ENCODE data around the gene EXO5. TPM values are rescaled to one million over a fixed set of nuclear protein-coding genes. Genes with fewer than 3 reads are reported as not detected.

Gene EXO5, protein sequence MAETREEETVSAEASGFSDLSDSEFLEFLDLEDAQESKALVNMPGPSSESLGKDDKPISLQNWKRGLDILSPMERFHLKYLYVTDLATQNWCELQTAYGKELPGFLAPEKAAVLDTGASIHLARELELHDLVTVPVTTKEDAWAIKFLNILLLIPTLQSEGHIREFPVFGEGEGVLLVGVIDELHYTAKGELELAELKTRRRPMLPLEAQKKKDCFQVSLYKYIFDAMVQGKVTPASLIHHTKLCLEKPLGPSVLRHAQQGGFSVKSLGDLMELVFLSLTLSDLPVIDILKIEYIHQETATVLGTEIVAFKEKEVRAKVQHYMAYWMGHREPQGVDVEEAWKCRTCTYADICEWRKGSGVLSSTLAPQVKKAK
- total RNA-seq (2022; extraction: Qiagen RNA extraction; ENCODE audit: low read depth), result 3.1 to 4.8 TPM (median 4.5 TPM) in 5 replicates

DNA sequence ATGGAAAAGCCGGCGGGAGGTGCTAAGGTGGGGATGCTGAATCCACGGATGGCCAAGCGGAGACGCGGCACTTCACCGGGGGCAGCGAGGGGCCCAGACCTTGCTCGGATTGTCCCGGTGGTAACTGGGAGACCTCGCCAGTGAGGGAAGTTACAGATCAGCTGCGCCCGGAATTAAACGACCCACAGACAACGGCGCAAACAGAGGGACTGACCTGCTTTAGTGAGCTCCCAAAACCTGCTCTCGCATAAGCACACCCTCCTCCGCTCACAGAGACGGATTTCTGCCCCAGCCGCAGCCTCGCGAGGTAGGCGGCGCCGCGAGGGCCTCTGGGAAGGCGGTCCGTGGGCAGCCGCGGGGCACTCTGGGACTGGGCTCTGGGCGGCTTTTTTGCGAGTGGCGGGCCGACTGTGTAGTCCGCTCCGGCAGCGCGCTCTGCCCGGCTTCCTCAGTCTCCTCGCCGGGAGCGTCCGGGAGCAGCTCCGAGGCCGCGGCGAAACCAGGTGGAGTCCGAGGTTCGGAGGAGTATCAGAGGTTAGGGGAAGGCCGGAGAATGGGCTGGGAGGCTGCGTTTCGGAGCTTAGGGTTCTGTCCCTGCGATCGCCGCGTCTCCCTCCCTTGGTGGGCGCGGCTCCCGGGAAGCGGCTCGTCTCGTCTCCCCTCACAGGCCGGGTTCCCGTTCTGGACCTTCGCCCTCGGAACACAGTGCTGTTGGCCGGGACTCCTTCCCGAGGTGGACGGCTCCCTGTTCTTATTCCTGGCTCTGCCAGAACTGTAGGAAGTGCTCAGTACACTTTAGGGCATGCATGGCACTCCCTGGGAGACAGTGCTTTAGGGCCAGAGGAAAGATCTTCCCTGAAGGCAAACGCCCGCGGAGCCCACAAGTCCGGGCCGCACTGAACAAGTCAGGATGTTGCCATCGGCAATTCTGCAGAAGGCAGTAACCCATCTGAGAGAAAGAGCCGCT lies at the start of gene EXO5:
Gene EXO5 (plus strand): TSS at position 393 of the 967 bp plus-strand sequence. CDS start 5,778 bp downstream, outside the sequence.

DNA sequence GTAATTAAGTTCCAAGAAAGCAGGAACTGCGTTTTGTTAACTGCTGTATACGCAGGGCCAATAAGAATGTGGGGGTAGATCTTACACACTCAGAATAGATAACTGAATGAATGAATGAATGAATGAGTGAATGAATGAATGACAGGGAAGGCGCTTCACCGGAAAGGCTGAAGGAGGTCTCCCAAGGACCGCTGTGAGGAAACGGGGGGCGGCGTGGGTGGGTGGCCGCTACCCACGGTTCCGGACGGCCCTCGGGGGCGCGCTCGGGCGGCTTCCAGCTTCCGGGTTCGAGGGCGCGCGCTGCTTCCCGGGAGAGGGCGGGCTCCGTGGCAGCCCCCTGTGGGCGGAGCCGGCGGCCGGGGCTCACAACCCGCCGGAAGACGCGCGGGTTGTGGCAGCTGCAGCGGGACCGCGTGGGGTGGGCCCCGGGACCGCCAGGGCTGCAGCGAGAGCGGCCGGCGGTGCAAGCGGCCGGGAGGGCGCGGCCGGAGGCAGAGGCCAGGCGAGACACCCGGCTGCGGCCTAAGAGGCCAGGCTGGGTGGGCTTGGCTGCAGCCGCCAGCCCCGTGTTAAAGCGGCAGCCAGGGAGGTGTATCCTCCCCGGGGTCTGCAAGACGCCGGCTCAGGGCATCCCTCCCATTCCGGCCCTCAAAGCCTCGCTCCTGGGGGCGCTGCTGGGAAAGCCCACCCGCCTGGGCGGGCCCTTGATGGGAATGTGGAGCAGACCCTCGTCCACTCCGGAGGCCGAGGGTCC lies 31.5 kb upstream of the EXO5 start, which contains the start of gene ZFP69:
Gene ZFP69 (plus strand): TSS at position 367 of the 754 bp plus-strand sequence. CDS start 2,072 bp downstream, outside the sequence.

DNA sequence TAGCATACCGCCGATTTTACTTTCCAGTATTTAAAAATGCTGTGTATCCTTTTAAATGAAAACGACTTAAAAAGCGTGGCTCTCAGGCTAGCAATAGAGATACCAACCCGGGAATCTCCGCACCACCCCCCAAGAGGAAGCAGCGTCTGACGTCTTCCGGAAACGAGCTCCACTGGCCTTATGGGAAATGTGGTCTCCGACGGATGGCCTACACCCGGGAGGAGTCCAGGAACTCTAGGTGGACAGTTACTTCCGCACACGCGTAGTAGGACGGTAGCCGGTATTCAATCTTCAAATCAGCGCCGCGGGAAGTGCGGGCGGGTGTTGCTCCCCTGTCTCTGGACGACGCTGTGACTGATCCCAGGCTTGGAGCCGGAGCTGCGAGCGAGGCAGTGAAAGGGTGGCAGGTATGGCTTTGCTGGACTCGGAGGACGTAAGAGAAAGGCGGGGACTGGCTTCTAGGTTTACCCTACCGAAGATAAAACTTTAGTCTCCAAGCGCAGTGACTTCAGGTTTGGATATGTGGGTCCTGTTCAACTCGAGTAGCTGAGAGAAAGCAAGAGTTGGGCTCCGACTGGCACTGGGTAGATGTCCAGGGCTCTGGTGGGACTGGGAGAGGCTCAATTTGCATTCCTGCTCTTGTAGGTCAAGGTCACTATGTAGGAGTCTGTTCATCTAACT lies 23.0 kb downstream of the EXO5 start, which contains the start of gene ZNF684:
Gene ZNF684 (plus strand): TSS at position 257 of the 681 bp plus-strand sequence. CDS start 1,530 bp downstream, outside the sequence.

Other genes with a start within 250 kb of the EXO5 start
- gene COL9A2, start 191.5 kb upstream of the EXO5 start, total RNA-seq (2022; extraction: Qiagen RNA extraction; ENCODE audit: low read depth), result 0.14 to 0.49 TPM (median 0.19 TPM) in 5 replicates
- gene SMAP2, start 135.0 kb upstream of the EXO5 start, total RNA-seq (2022; extraction: Qiagen RNA extraction; ENCODE audit: low read depth), result 9.6 to 11.0 TPM (median 10.1 TPM) in 5 replicates
- gene ZFP69B, start 58.3 kb upstream of the EXO5 start, total RNA-seq (2022; extraction: Qiagen RNA extraction; ENCODE audit: low read depth), result 1.5 to 2.4 TPM (median 2.3 TPM) in 5 replicates
- not detected in 5 replicates for gene ZFP69, start 31.5 kb upstream of the EXO5 start, total RNA-seq (2022; extraction: Qiagen RNA extraction; ENCODE audit: low read depth)
- 1.8 to 3.0 TPM (median 2.1 TPM) in 5 replicates for gene ZNF684, start 22.9 kb downstream of the EXO5 start, total RNA-seq (2022; extraction: Qiagen RNA extraction; ENCODE audit: low read depth)
- gene RIMS3, start 156.9 kb downstream of the EXO5 start, total RNA-seq (2022; extraction: Qiagen RNA extraction; ENCODE audit: low read depth), result 0.66 to 1.3 TPM (median 0.99 TPM) in 5 replicates
- gene NFYC, start 182.9 kb downstream of the EXO5 start, total RNA-seq (2022; extraction: Qiagen RNA extraction; ENCODE audit: low read depth), result 33.6 to 42.5 TPM (median 40.0 TPM) in 5 replicates